ENCODE measurements around the gene MAPKAP1.

The MAPKAP1 gene

DNA sequence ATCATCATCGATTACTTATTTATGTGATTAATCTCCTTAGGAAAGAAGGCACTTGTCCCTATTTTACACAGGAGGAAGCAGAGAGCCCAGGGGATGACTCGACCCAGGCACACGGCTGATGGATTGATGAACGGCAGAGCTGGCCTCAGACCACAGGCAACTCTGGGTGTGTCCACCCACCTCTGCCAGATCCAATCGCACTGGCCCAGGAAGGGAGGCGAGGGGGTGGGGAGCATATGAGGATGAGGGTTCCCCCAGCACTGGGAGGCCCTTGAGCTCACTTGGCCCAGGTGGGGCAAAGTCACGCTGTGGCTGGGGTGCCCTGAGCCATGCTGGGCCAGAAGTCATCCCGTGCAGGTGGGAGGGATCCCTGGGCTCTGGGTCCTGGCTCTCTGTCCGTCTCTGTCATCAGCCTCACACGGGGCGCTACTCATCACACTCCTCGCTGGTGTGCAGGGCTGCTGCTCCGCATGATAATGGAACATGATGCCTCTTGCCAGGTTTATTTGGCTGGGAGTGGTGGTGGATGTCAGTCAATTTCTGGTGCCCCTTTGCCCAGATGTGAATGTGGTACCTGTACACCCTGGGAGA lies 285.3 kb downstream of the MAPKAP1 start:
- Histone ChIP-seq H2BK12ac (ENCODE audit: low read length) (no peak overlapping the region), H4K8ac (ENCODE audit: low read depth, low read length) (no peak overlapping the region), H3K9ac (ENCODE audit: low read length) (no peak overlapping the region), H2BK5ac (ENCODE audit: low read depth, low read length, poor library complexity) (no peak overlapping the region), H3K23ac (ENCODE audit: low read length) (no peak overlapping the region), H3K36me3 (ENCODE audit: control insufficient read depth in 1 of 2, insufficient read depth in 2 of 2, low read length in 2 of 2) (no peaks in the 10 kb centered on the region), H3K27me3 (ENCODE audit: insufficient read depth, low read length) (no peaks in the 10 kb centered on the region), H2BK120ac (ENCODE audit: insufficient read depth, low read length, poor library complexity) (no peak overlapping the region), H3K14ac (ENCODE audit: low read length) (no peak overlapping the region), H3K18ac (ENCODE audit: low read length) (no peak overlapping the region), H4K12ac (ENCODE audit: low read depth, low read length) (no peak overlapping the region), H3K27ac (ENCODE audit: low read depth, low read length) (no peak overlapping the region), H4K91ac (ENCODE audit: low read depth, low read length) (no peak overlapping the region), H3K4me3 (ENCODE audit: low read depth, low read length) (no peak overlapping the region), H3K4ac (ENCODE audit: low read depth, low read length) (no peak overlapping the region), H3K9me3 (ENCODE audit: insufficient read depth, low read depth, low read length) (no peaks in the 10 kb centered on the region), H3K79me2 (ENCODE audit: control insufficient read depth, insufficient read depth, low read length, poor library complexity) (no peaks in the 10 kb centered on the region), H3K4me1 (ENCODE audit: control insufficient read depth in 1 of 2, insufficient read depth in 2 of 2, low read length in 2 of 2) (no peaks in the 10 kb centered on the region), H3K4me2 (ENCODE audit: low read length) (no peak overlapping the region), H2AFZ (ENCODE audit: insufficient read depth, low read length, poor library complexity) (no peak overlapping the region), H2AK5ac (ENCODE audit: low read length) (no peak overlapping the region), H3K79me1 (ENCODE audit: low read length) (no peaks in the 10 kb centered on the region)
- no peak for DNase-seq
- no CpG with 5 or more reads among the region's 13 CpGs for WGBS (ENCODE audit: extremely low coverage, insufficient coverage, insufficient read length)

DNA sequence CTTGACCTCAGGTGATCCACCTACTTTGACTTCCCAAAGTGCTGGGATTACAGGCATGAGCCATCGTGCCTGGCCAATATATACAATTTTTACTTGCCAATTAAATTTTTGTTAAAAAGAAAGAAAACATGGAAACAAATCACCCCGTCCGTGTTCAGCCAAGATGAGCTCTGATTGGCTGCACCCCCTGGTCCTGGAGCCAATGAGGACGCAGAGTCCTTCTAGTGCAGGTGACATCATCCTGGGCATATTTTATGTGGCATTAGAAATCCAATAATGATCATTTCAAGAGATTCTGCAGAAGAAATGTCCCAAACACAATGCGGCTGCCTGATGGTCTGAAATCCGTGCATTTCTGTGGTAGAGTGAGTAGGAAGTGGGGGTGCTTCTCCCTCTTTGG lies 285.8 kb downstream of the MAPKAP1 start:
- H3K27me3 ChIP-seq (ENCODE audit: insufficient read depth, low read length) = no peaks in the 10 kb centered on the region
- no peak overlapping the region for H3K4me2 ChIP-seq (ENCODE audit: low read length)
- H3K14ac ChIP-seq (ENCODE audit: low read length) = no peak overlapping the region
- no peak overlapping the region for H4K91ac ChIP-seq (ENCODE audit: low read depth, low read length)
- H3K4ac ChIP-seq (ENCODE audit: low read depth, low read length) = no peak overlapping the region
- no peak overlapping the region for H2AK5ac ChIP-seq (ENCODE audit: low read length)
- H3K23ac ChIP-seq (ENCODE audit: low read length) = no peak overlapping the region
- no peaks in the 10 kb centered on the region for H3K79me2 ChIP-seq (ENCODE audit: control insufficient read depth, insufficient read depth, low read length, poor library complexity)
- no peak overlapping the region for H3K18ac ChIP-seq (ENCODE audit: low read length)
- no peak overlapping the region for H4K8ac ChIP-seq (ENCODE audit: low read depth, low read length)
- H3K27ac ChIP-seq (ENCODE audit: low read depth, low read length) = no peak overlapping the region
- H3K36me3 ChIP-seq (ENCODE audit: control insufficient read depth in 1 of 2, insufficient read depth in 2 of 2, low read length in 2 of 2) = no peaks in the 10 kb centered on the region
- no CpG with 5 or more reads among the region's 6 CpGs for WGBS (ENCODE audit: extremely low coverage, insufficient coverage, insufficient read length)
- H3K9me3 ChIP-seq (ENCODE audit: insufficient read depth, low read depth, low read length) = no peaks in the 10 kb centered on the region
- H2BK12ac ChIP-seq (ENCODE audit: low read length) = no peak overlapping the region
- no peak overlapping the region for H2BK120ac ChIP-seq (ENCODE audit: insufficient read depth, low read length, poor library complexity)
- H2AFZ ChIP-seq (ENCODE audit: insufficient read depth, low read length, poor library complexity) = no peak overlapping the region
- DNase-seq = no peak
- H3K4me3 ChIP-seq (ENCODE audit: low read depth, low read length) = no peak overlapping the region
- H3K9ac ChIP-seq (ENCODE audit: low read length) = no peak overlapping the region
- H3K79me1 ChIP-seq (ENCODE audit: low read length) = no peaks in the 10 kb centered on the region
- no peaks in the 10 kb centered on the region for H3K4me1 ChIP-seq (ENCODE audit: control insufficient read depth in 1 of 2, insufficient read depth in 2 of 2, low read length in 2 of 2)
- no peak overlapping the region for H2BK5ac ChIP-seq (ENCODE audit: low read depth, low read length, poor library complexity)
- no peak overlapping the region for H4K12ac ChIP-seq (ENCODE audit: low read depth, low read length)

DNA sequence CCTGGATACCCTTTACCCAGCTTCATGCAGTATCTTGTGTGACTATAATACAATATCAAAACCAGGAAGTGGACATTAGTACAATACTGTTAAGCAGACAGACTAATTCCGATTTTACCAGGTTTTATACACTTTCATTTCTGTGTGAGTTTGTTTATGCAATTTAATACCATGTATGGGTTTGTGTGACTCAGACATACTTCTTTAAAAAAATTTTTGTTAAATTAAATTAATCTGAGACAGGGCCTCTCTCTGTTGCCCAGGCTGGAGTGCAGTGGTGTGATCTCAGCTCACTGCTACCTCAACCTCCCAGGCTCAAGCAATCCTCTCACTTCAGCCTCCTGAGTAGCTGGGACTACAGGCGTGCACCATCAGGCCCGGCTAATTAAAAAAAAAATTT lies 288.6 kb downstream of the MAPKAP1 start:
- H3K27ac ChIP-seq (ENCODE audit: low read depth, low read length) = no peak overlapping the region
- H2BK120ac ChIP-seq (ENCODE audit: insufficient read depth, low read length, poor library complexity) = no peak overlapping the region
- no peak overlapping the region for H4K8ac ChIP-seq (ENCODE audit: low read depth, low read length)
- no peak overlapping the region for H4K91ac ChIP-seq (ENCODE audit: low read depth, low read length)
- no peak overlapping the region for H3K4me3 ChIP-seq (ENCODE audit: low read depth, low read length)
- H3K9me3 ChIP-seq (ENCODE audit: insufficient read depth, low read depth, low read length) = no peaks in the 10 kb centered on the region
- H3K18ac ChIP-seq (ENCODE audit: low read length) = no peak overlapping the region
- no peak overlapping the region for H2AK5ac ChIP-seq (ENCODE audit: low read length)
- no peak overlapping the region for H2BK12ac ChIP-seq (ENCODE audit: low read length)
- no peaks in the 10 kb centered on the region for H3K79me2 ChIP-seq (ENCODE audit: control insufficient read depth, insufficient read depth, low read length, poor library complexity)
- no peak overlapping the region for H3K4ac ChIP-seq (ENCODE audit: low read depth, low read length)
- no peak overlapping the region for H2AFZ ChIP-seq (ENCODE audit: insufficient read depth, low read length, poor library complexity)
- no peaks in the 10 kb centered on the region for H3K27me3 ChIP-seq (ENCODE audit: insufficient read depth, low read length)
- DNase-seq = no peak
- H3K23ac ChIP-seq (ENCODE audit: low read length) = no peak overlapping the region
- no peaks in the 10 kb centered on the region for H3K4me1 ChIP-seq (ENCODE audit: control insufficient read depth in 1 of 2, insufficient read depth in 2 of 2, low read length in 2 of 2)
- H3K79me1 ChIP-seq (ENCODE audit: low read length) = no peaks in the 10 kb centered on the region
- no peak overlapping the region for H4K12ac ChIP-seq (ENCODE audit: low read depth, low read length)
- H2BK5ac ChIP-seq (ENCODE audit: low read depth, low read length, poor library complexity) = no peak overlapping the region
- no peaks in the 10 kb centered on the region for H3K36me3 ChIP-seq (ENCODE audit: control insufficient read depth in 1 of 2, insufficient read depth in 2 of 2, low read length in 2 of 2)
- no CpG with 5 or more reads among the region's 3 CpGs for WGBS (ENCODE audit: extremely low coverage, insufficient coverage, insufficient read length)
- H3K4me2 ChIP-seq (ENCODE audit: low read length) = no peak overlapping the region
- no peak overlapping the region for H3K9ac ChIP-seq (ENCODE audit: low read length)
- no peak overlapping the region for H3K14ac ChIP-seq (ENCODE audit: low read length)

DNA sequence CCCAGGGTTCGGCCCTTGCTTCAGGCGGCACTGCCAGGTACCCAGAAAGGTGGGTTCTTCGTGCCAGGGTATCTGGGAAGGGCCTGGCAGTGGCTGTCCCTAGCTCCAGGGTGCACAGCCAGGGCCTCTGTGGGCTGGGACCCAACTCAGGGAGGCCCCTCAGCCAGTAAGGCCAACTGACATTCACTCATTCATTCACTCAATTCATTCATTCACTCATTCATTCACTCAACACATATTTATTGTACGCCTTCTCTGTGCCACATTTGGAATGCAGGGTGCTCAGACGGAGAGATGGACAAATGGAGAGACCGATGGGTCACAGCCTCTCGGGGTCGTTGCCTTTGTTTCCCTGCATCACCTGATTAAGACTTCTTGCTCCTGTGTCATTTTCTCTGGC lies 290.5 kb downstream of the MAPKAP1 start:
- H2AFZ ChIP-seq (ENCODE audit: insufficient read depth, low read length, poor library complexity) = no peak overlapping the region
- H4K12ac ChIP-seq (ENCODE audit: low read depth, low read length) = no peak overlapping the region
- H3K9ac ChIP-seq (ENCODE audit: low read length) = no peak overlapping the region
- H4K8ac ChIP-seq (ENCODE audit: low read depth, low read length) = no peak overlapping the region
- no peak overlapping the region for H3K27ac ChIP-seq (ENCODE audit: low read depth, low read length)
- DNase-seq = no peak
- H3K18ac ChIP-seq (ENCODE audit: low read length) = no peak overlapping the region
- H3K79me2 ChIP-seq (ENCODE audit: control insufficient read depth, insufficient read depth, low read length, poor library complexity) = no peaks in the 10 kb centered on the region
- H2BK12ac ChIP-seq (ENCODE audit: low read length) = no peak overlapping the region
- no peak overlapping the region for H3K23ac ChIP-seq (ENCODE audit: low read length)
- no peaks in the 10 kb centered on the region for H3K9me3 ChIP-seq (ENCODE audit: insufficient read depth, low read depth, low read length)
- no peak overlapping the region for H4K91ac ChIP-seq (ENCODE audit: low read depth, low read length)
- no peaks in the 10 kb centered on the region for H3K79me1 ChIP-seq (ENCODE audit: low read length)
- H3K14ac ChIP-seq (ENCODE audit: low read length) = no peak overlapping the region
- no peak overlapping the region for H2BK120ac ChIP-seq (ENCODE audit: insufficient read depth, low read length, poor library complexity)
- H3K4ac ChIP-seq (ENCODE audit: low read depth, low read length) = no peak overlapping the region
- H3K4me1 ChIP-seq (ENCODE audit: control insufficient read depth in 1 of 2, insufficient read depth in 2 of 2, low read length in 2 of 2) = no peaks in the 10 kb centered on the region
- H2BK5ac ChIP-seq (ENCODE audit: low read depth, low read length, poor library complexity) = no peak overlapping the region
- no peaks in the 10 kb centered on the region for H3K27me3 ChIP-seq (ENCODE audit: insufficient read depth, low read length)
- 100% methylated on average over 1 of the region's 8 CpGs for WGBS (ENCODE audit: extremely low coverage, insufficient coverage, insufficient read length)
- H3K36me3 ChIP-seq (ENCODE audit: control insufficient read depth in 1 of 2, insufficient read depth in 2 of 2, low read length in 2 of 2) = no peaks in the 10 kb centered on the region
- no peak overlapping the region for H2AK5ac ChIP-seq (ENCODE audit: low read length)
- H3K4me2 ChIP-seq (ENCODE audit: low read length) = no peak overlapping the region
- H3K4me3 ChIP-seq (ENCODE audit: low read depth, low read length) = no peak overlapping the region

All from trophoblast cell (in vitro differentiated cells and primary cell).